Keratinocyte (primary cell): Measurements from ENCODE around the gene MEAF6. TPM values are rescaled to one million over a fixed set of nuclear protein-coding genes. Genes with fewer than 3 reads are reported as not detected.
A peak's percentile ranks its signal among the peaks of the same experiment; 100 is the strongest.

ENCODE experiments used
- DNase-seq: peaks from one replicate; pipeline ENCODE4 v3.0.0-alpha.2; 2011; ENCODE audit warnings: low read depth, missing footprints, low spot score
- FAIRE-seq: peaks from 2 replicates; lab custom pipeline; 2011; peaks lifted over from hg19 to GRCh38; lab: Jason Lieb, UNC
- H2AFZ ChIP-seq: 2 replicates; pipeline ENCODE4 v1.6.0; 2012; ENCODE audit warnings: low read length, control low read depth, inconsistent platforms; ENCODE audit not compliant: control insufficient read depth
- H3K27ac ChIP-seq: 2 replicates; pipeline ENCODE4 v1.5.1; 2011; ENCODE audit warnings: low read length; ENCODE audit not compliant: control insufficient read depth, insufficient read depth
- H3K27me3 ChIP-seq: 3 replicates; pipeline ENCODE4 v1.6.0; 2011; ENCODE audit warnings: low read length; ENCODE audit not compliant: control insufficient read depth, insufficient read depth; ENCODE audit errors: extremely low read depth
- H3K36me3 ChIP-seq, 2 experiments: 2 replicates in 1 of 2; 3 replicates in 1 of 2; pipeline ENCODE4 v1.5.1; 2011; ENCODE audit warnings: low read length in 2 of 2, mild to moderate bottlenecking in 1 of 2; ENCODE audit not compliant: control insufficient read depth in 2 of 2, insufficient read depth in 2 of 2; ENCODE audit errors: extremely low read depth in 1 of 2
- H3K4me1 ChIP-seq: 3 replicates; pipeline ENCODE4 v1.5.1; 2011; ENCODE audit warnings: low read length; ENCODE audit not compliant: control insufficient read depth, insufficient read depth; ENCODE audit errors: extremely low read depth
- H3K4me2 ChIP-seq: 3 replicates; pipeline ENCODE4 v1.6.0; 2011; ENCODE audit warnings: low read depth, low read length; ENCODE audit not compliant: control insufficient read depth, insufficient read depth; ENCODE audit errors: extremely low read depth
- H3K4me3 ChIP-seq, 3 experiments: fragments of 200-600 bp in 1 of 3; sonication (generic) in 1 of 3; 2 replicates in 2 of 3; 3 replicates in 1 of 3; pipeline ENCODE4 v1.5.1; 2011 to 2016; ENCODE audit warnings: low read length in 3 of 3, mild to moderate bottlenecking in 3 of 3, control low read depth in 2 of 3, inconsistent platforms in 1 of 3, low read depth in 1 of 3, mixed read lengths in 1 of 3, mixed run types in 1 of 3, moderate library complexity in 1 of 3; ENCODE audit not compliant: control insufficient read depth in 2 of 3, insufficient read depth in 2 of 3; ENCODE audit errors: extremely low read depth in 1 of 3
- H3K79me2 ChIP-seq: 2 replicates; pipeline ENCODE4 v1.6.0; 2012; ENCODE audit warnings: low read length; ENCODE audit not compliant: control insufficient read depth, insufficient read depth
- H3K9ac ChIP-seq: 3 replicates; pipeline ENCODE4 v1.6.0; 2011; ENCODE audit warnings: low read length; ENCODE audit not compliant: control insufficient read depth, insufficient read depth; ENCODE audit errors: extremely low read depth
- H3K9me1 ChIP-seq: 3 replicates; pipeline ENCODE4 v1.6.0; 2011; ENCODE audit warnings: low read length; ENCODE audit not compliant: control insufficient read depth, insufficient read depth; ENCODE audit errors: extremely low read depth
- H3K9me3 ChIP-seq: 2 replicates; pipeline ENCODE4 v1.5.1; 2012; ENCODE audit warnings: low read depth, low read length; ENCODE audit not compliant: control insufficient read depth
- H4K20me1 ChIP-seq: 3 replicates; pipeline ENCODE4 v1.6.0; 2011; ENCODE audit warnings: low read length; ENCODE audit not compliant: control insufficient read depth, insufficient read depth; ENCODE audit errors: extremely low read depth
- CTCF ChIP-seq, 3 experiments: IDR thresholded peaks in 1 of 3; conservative IDR thresholded peaks in 1 of 3; optimal IDR thresholded peaks in 1 of 3; 2 replicates in 2 of 3; 3 replicates in 1 of 3; pipeline versions ENCODE3 to v1.5.1; 2011; ENCODE audit warnings: low read length in 3 of 3, mild to moderate bottlenecking in 3 of 3, moderate library complexity in 2 of 3, control low read depth in 1 of 3, inconsistent platforms in 1 of 3; ENCODE audit not compliant: insufficient read depth in 2 of 3; ENCODE audit errors: extremely low read depth in 1 of 3
- EZH2 ChIP-seq: IDR thresholded peaks from one replicate; pipeline ENCODE4 v1.6.1; 2012; ENCODE audit warnings: inconsistent platforms, mild to moderate bottlenecking, low read length, moderate library complexity
- dilution Hi-C: fragments of 300-500 bp; cut with MboI; formaldehyde crosslinking; loops from one replicate; pipeline ENCODE4 v1.7.0; 2020; ENCODE audit warnings: low sequenced_read_pairs; ENCODE audit not compliant: extremely low pct_ligation_motif_present
- polyA minus RNA-seq, 3 experiments: library from RNA; depleted of rRNA, polyadenylated mRNA; stranded (reverse); fragments of >200 nt; gene quantifications; 1 replicate in 1 of 3; 2 replicates in 1 of 3; 3 replicates in 1 of 3; pipeline ENCODE4 v1.2.3, GENCODE V29; 2011
- polyA plus RNA-seq, 5 experiments: library from polyadenylated mRNA; depleted of rRNA in 3 of 5; stranded (reverse) in 3 of 5; stranded (forward) in 1 of 5; unstranded in 1 of 5; fragments of >200 nt; gene quantifications; 1 replicate in 1 of 5; 2 replicates in 3 of 5; 3 replicates in 1 of 5; pipeline versions ENCODE4 v1.2.1 to v1.2.3, GENCODE V29; 2011 to 2012; ENCODE audit warnings: missing spikeins in 2 of 5, low read depth in 1 of 5, low replicate concordance in 1 of 5

Gene MEAF6
- polyA plus RNA-seq: 38.9 to 51.9 TPM (median 49.3 TPM) in 3 replicates
- polyA plus RNA-seq (2011; ENCODE audit: low read depth): 134 TPM
- 44.0 and 69.9 TPM in 2 replicates for polyA plus RNA-seq (2011; cell fraction: cytosol; rRNA removed)
- polyA plus RNA-seq (2011; cell fraction: nucleus; rRNA removed): 38.9 and 49.7 TPM in 2 replicates
- 40.6 and 65.0 TPM in 2 replicates for polyA plus RNA-seq (2012; ENCODE audit: low replicate concordance)
- polyA minus RNA-seq: 6.8 to 22.2 TPM (median 15.4 TPM) in 3 replicates
- 25.9 TPM for polyA minus RNA-seq (2011; cell fraction: cytosol; rRNA and poly(A)+ RNA removed)
- 12.2 and 14.7 TPM in 2 replicates for polyA minus RNA-seq (2011; cell fraction: nucleus; rRNA and poly(A)+ RNA removed)

DNA sequence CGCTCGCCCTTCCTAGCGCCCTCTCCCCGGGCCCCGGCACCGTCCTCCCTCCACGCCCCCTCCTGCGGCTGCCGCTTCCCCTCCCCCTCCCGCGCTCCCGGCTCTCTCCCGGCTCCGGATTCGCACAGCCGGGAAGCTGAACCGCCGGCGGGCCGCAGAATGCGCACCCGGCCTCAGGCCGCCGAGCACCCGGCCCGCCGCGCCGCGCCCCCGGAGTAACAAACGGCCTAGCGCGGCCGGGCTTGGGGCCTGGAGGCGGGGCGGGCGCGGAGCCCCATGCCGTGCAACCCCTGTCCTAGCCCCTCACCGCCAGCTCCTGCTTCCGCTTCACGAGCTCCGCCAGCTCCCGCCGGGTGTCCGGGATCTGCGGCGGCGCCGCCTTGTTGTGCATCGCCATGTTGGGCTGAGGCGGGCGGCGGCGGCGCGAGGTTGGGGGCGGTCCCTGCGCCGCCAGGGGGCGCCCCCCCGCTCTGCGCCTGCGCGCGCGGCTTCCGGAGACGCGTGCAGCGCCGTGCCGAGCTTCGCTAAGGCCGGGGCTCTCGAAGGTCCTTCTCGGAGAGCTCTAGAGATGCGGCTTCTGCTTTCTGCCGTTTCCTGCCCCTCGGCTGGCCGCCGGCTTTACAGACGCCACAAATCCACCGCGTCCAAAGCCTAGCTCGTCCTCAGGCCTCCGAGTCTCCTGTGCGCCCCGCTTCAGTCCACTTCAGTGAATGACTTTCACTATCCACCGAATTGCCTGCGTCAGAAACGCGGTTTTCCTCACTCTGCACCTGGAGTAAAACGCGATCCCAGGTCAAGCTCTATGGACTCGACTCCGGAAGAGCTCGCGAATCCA is at the start of gene MEAF6:
MEAF6 (minus strand) TSS at position 417 of the 835 bp plus-strand sequence; CDS start at position 397, 20 bp downstream.
- DNase-seq (no peak), FAIRE-seq (no peak)
- no peaks in the 10 kb centered on the region for H3K9me3 ChIP-seq
- H3K27me3 ChIP-seq: no peaks in the 10 kb centered on the region
- dilution Hi-C loops: no loop called here
- no peaks in the 10 kb centered on the region for H4K20me1 ChIP-seq
- peak within 1 kb of the TSS; percentile 94 for H3K4me2 ChIP-seq
- peaks cover 13% of the 10 kb centered on the region for H3K4me1 ChIP-seq
- H3K36me3 ChIP-seq: peaks cover 4 to 7% of the 10 kb centered on the region in 2 experiments
- no peaks in the 10 kb centered on the region for H3K9me1 ChIP-seq
- peak within 1 kb of the TSS; percentile 87 for H3K27ac ChIP-seq
- H3K4me3 ChIP-seq: peak within 1 kb of the TSS; percentile 68 to 89 (median 87)
- TF ChIP-seq EZH2: no peak
- peak; percentile 46 to 65 (median 53) for TF ChIP-seq CTCF (optimal IDR thresholded peaks at IDR 0.05 in 1 of 3, IDR thresholded peaks at IDR 0.05 in 1 of 3, conservative IDR thresholded peaks at IDR 0.05 in 1 of 3; ENCODE audit: extremely low read depth in 1 of 3, insufficient read depth in 2 of 3, low read length in 3 of 3)
- H3K9ac ChIP-seq: peak within 1 kb of the TSS; percentile 89
- H3K79me2 ChIP-seq: peaks cover 25% of the 10 kb centered on the region
- peak within 1 kb of the TSS; percentile 97 for H2AFZ ChIP-seq

DNA sequence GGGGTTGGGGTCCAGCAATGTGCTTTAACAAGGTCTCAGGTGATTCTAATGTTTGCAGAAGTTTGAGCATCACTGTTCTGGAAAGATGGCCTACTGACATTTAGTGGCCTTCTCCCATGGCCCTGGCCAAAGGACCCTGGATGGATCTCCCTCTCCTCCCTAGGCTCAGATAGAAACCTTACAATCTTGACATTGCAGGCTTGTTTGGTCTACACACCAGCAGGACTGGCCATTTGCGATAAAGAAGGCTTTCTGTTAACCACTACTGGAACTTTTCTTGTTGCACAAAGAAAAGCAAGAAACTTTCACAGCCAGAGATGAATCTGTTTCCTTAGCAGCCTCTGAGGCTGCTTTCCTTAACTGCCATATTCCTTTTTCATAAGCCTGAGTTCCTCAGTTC is 48.4 kb upstream of the MEAF6 start:
- Histone ChIP-seq H3K27me3 (no peaks in the 10 kb centered on the region), H4K20me1 (no peaks in the 10 kb centered on the region), H3K9me1 (no peaks in the 10 kb centered on the region), H3K9me3 (no peaks in the 10 kb centered on the region), H3K4me2 (no peak overlapping the region), H3K4me1 (peaks cover 5% of the 10 kb centered on the region), H3K9ac (no peak overlapping the region), H3K79me2 (no peaks in the 10 kb centered on the region), H2AFZ (no peak overlapping the region), H3K27ac (no peak overlapping the region), H3K36me3 (peaks cover 16 to 29% of the 10 kb centered on the region in 2 experiments), H3K4me3 (no peak overlapping the region)
- DNase-seq (no peak), FAIRE-seq (no peak)
- dilution Hi-C loops: no loop called here
- TF ChIP-seq EZH2 (no peak), CTCF (optimal IDR thresholded peaks at IDR 0.05 in 1 of 3, IDR thresholded peaks at IDR 0.05 in 1 of 3, conservative IDR thresholded peaks at IDR 0.05 in 1 of 3; ENCODE audit: extremely low read depth in 1 of 3, insufficient read depth in 2 of 3, low read length in 3 of 3) (no peak)
